ENCODE measurements around the gene EFHD2.
"Not testable (repeated sequence)": the region's sequence is repeated elsewhere in the genome, so short reads cannot be mapped to it uniquely, and the experiment has no call there.

The EFHD2 gene

GRCh38 chr1:15389828-15390227 lies 19.9 kb upstream of the EFHD2 start:
- not testable (repeated sequence) for DNase-seq

DNA sequence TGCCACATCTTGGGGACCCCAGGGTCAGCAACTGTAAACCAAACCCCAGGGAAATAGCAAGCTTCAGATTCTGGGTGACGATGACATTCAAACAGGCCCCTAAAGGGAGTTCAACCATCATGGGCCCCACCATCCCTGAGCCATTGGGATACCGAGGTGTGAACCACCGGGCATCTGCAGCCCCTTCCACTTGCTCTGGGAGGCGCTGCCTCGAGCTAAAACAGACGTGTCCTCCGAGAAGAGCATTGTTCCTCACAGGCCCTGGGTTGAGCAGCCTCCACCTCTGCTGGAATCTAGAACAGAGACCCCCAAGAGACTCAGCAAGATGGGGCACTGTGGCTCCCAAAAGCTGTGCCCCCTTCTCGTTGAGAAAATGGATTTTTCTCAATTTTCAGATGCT lies 19.0 kb upstream of the EFHD2 start:
- DNase-seq = no peak

- DNase-seq = no peak
Observed at GRCh38 chr1:15391366-15391765, 18.3 kb upstream of the EFHD2 start.

DNA sequence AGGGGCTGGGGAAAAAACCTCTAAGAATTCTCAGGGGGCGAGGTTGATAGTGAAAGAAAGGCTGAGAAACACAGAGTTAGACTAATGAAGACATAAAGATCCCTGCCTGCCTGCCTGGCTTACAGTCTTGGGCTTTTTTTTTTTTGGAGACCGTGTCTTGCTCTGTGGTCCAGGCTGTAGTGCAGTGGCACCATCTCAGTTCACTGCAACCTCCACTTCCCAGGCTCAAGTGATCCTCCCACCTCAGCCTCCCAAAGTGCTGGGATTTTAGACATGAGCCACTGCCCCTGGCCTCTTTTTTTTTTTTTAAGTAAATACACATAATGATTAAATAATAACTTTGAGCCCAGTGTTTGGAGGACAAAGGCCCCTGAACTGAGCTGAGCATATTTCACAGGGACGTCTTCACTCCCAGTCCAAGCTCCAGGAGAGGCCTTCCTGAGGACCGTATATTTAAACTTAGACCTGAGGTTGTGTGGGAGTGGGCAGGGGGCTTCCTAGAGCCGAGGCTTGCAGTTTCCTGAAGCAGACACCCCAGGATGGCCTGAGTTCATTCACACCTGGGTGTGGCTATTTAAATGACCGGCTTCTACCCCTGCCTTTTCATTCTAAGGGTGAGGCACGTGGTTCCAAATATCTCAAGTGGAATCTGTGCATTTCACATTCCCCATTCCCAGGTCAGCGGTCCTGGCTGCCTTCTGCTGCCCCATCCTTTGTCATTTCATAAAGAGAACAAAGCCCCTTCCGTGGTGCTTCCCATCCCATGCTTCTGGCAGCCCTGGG lies 16.0 kb upstream of the EFHD2 start:
- DNase-seq = no peak

- no peak for DNase-seq
Observed at GRCh38 chr1:15394258-15394690, 15.4 kb upstream of the EFHD2 start.

- DNase-seq = no peak
Observed at GRCh38 chr1:15397236-15397635, 12.5 kb upstream of the EFHD2 start.

- DNase-seq = no peak
Observed at GRCh38 chr1:15399710-15400109, 10.0 kb upstream of the EFHD2 start.

DNA sequence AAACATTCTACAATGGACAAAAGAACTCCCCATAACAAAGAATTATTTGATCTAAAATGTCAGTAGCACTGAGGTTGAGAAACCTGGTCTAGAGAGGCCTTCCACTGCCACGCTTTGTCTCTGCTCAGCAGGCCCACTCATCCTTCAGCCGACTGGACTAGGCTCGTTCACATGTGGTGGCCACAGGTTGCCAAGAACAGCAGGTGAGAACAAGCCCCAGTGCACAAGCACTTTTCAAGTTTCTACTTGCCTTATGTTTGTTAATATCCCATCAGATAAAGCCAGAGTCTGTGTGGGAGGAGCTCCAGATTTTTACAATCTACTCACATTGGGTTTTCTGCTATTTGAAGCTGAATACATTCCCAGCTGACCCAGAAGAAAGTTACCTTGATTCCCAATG lies 9.1 kb upstream of the EFHD2 start:
- no peak for DNase-seq

GRCh38 chr1:15401391-15402055 lies 8.2 kb upstream of the EFHD2 start:
- DNase-seq = no peak

- DNase-seq = no peak
Observed at GRCh38 chr1:15402809-15403450, 6.8 kb upstream of the EFHD2 start.

GRCh38 chr1:15403962-15404580 lies 5.6 kb upstream of the EFHD2 start:
- no peak for DNase-seq

DNA sequence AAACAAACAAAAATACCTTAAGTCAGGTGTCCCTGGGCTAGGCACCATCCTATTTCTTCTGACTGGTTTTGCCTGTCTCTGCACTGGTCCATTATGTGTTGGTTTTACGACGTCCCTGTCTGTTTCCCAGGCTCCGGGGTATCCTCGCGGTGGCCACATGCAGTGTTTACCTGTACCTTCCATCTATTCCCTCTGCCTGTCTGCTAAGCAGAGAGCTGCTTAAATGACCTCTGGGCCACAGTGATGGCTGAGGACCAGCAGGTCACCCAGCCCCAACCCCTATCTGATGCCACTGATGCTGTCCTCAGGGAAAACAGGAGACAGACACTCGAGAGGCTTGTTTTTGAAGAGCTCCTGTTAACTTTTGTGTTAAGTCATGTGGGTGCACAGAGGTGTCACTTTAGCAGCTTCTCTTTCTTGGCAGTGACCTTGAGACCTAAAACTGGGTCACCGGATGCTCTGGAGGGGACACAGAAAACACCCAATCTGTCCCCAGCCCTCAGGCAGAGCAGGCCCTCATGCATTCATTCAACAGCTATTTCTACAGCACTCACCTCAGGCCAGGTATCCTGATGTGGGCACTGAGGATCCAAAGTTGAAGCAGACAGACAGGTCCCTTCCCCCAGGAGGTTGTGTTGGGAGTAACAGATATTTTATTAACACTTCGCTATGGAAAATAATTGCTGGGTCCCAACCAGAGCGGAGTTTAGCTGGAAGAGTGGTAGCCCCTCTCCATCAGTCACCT lies 4.4 kb upstream of the EFHD2 start:
- no peak for DNase-seq

DNA sequence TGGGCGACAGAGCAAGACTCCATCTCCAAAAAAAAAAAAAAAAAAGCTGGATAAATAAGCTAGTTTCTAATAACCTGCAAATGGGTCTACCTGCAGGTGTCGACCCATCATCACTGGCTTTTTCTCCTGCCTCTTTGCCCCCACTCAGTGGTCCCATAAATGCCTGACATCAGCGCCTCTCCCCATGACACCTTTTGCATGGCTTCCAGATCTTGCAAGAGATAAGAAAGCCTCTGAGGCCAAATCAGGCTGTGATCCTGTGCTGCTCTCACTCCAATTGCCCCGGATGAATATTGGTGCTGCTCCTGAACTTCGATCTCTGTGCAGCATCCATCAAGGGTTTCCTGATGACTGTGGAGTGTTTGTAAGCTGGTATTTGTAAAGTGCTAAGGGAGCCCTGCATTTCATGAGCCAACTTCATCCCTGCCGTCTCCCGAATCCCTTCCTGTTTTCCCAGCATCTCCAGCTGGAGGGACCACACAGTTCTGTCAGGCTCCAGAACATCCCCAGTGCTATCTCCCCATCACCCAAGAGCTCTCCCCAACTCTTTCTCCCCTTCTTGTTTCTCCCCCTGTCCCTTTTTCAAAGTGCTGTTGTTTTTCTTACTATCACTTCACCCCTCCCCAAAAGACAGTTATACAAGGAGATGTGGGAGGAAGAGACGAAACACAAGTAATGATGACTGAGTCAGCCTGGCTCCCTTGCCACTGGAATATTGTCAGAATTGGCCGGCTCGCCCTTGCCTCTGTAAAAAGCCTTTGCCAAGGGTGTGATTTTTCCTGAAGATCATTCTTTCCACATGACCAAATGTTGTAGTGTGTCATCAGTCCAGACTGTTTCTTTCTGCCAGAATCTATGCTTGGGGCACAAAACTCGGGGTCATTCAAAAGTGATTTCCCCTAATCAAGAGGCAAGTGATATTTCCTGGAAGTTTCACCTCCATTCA lies 2.8 kb upstream of the EFHD2 start:
- no peak for DNase-seq

- no peak for DNase-seq
Observed at GRCh38 chr1:15407580-15407979, 2.1 kb upstream of the EFHD2 start.

DNA sequence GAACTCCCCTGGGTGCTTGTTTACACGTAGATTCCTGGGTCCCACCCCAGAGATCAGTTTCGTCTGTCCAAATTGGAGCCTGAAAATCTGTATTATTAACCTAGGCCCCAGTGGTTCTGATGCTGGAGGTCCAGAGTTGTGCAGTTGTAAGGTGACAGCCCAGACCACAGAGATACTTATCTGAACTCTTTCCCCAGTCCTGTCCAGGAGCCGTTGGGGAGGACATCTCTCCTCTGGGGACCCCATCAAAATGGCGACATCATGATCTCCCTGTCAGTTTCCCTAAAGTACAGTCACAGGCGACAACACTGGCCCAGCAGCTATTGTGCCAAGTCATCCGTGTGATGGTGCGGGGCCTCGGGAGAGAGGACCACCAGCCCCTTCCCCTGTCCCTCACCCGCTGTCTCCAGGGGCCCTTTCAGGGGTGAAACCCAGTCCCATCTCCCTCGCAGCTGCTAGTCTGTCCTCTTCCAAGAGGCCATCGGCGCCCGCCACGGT lies 749 bp upstream of the EFHD2 start:
- no peak for DNase-seq

DNA sequence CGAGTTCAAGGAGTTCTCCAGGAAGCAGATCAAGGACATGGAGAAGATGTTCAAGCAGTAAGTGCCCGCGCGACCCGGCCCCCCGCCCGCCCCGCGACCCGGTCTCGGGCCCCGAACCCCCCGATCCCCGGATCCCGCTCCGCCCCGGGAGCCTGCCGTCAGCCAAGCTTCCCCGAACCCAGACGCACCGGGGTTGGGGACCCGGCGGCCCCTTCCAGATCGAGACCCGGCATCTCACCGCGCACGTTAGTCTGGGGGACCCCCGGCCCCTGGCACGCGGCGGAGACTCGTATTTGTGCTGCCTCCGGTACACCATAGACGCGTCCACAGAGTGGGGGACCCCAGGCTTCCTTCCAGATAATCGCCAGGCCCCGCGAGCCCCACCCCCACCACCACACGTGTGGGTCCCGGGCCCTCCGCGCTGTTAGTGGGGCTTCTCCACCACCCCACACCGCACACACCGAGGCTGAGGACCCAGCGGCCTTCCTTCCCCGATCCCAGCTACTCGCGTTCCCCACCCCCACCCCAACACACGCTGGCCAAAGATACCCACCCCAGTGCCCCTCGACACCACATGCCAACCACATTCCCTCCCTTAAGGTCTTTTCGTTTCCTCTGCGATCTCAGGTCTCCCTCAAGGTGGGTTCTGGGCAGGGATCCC lies 665 bp downstream of the EFHD2 start:
- peak; percentile 40 for DNase-seq

- DNase-seq = peak; percentile 48
Observed at GRCh38 chr1:15410884-15411245, 1.2 kb downstream of the EFHD2 start.

GRCh38 chr1:15411593-15412137 lies 2.0 kb downstream of the EFHD2 start:
- DNase-seq = peak; percentile 68

- peak; percentile 77 for DNase-seq
Observed at GRCh38 chr1:15412175-15412800, 2.6 kb downstream of the EFHD2 start.

GRCh38 chr1:15412843-15413242 lies 3.2 kb downstream of the EFHD2 start:
- no peak for DNase-seq
